Endodermal cell (in vitro differentiated cells): ENCODE results near the gene MAFG. TPM values are rescaled to one million over a fixed set of nuclear protein-coding genes. Genes with fewer than 3 reads are reported as not detected.

ENCODE experiments used
- DNase-seq: peaks from one replicate; pipeline ENCODE4 v3.0.0-alpha.2; 2017
- H3K27ac ChIP-seq: 2 replicates; pipeline ENCODE4 v1.5.1; 2013; ENCODE audit warnings: mild to moderate bottlenecking, low read depth, low read length, moderate library complexity
- H3K27me3 ChIP-seq: 2 replicates; pipeline ENCODE4 v1.6.1; 2013; ENCODE audit warnings: mild to moderate bottlenecking, low read length, moderate library complexity; ENCODE audit not compliant: insufficient read depth, control insufficient read depth, poor library complexity, severe bottlenecking
- H3K36me3 ChIP-seq: 2 replicates; pipeline ENCODE4 v1.7.0; 2013; ENCODE audit warnings: mild to moderate bottlenecking, low read length, moderate library complexity; ENCODE audit not compliant: control insufficient read depth, insufficient read depth
- H3K4me1 ChIP-seq: one replicate; pipeline ENCODE4 v1.7.0; 2013; ENCODE audit warnings: low read length; ENCODE audit not compliant: control insufficient read depth, insufficient read depth
- H3K4me3 ChIP-seq: 2 replicates; pipeline ENCODE4 v1.5.1; 2013; ENCODE audit warnings: mild to moderate bottlenecking, low read length, moderate library complexity
- H3K9ac ChIP-seq: 2 replicates; pipeline ENCODE4 v1.6.1; 2013; ENCODE audit warnings: mild to moderate bottlenecking, low read length, moderate library complexity; ENCODE audit not compliant: poor library complexity, severe bottlenecking; ENCODE audit errors: extremely low read depth
- H3K9me3 ChIP-seq: 2 replicates; pipeline ENCODE4 v1.6.1; 2013; ENCODE audit warnings: mild to moderate bottlenecking, low read length, moderate library complexity; ENCODE audit not compliant: control insufficient read depth
- H3K27ac Mint-ChIP-seq: 2 replicates; pipeline ENCODE4 v1.8.0; 2020; ENCODE audit warnings: mixed read lengths
- H3K27me3 Mint-ChIP-seq: 2 replicates; pipeline ENCODE4 v1.8.0; 2021; ENCODE audit warnings: mild to moderate bottlenecking, mixed read lengths; ENCODE audit not compliant: insufficient read depth
- H3K36me3 Mint-ChIP-seq: 2 replicates; pipeline ENCODE4 v1.8.0; 2020; ENCODE audit warnings: low read depth, mixed read lengths
- H3K4me1 Mint-ChIP-seq: 2 replicates; pipeline ENCODE4 v1.8.0; 2020; ENCODE audit warnings: mixed read lengths
- H3K4me3 Mint-ChIP-seq: 2 replicates; pipeline ENCODE4 v1.8.0; 2020; ENCODE audit warnings: mild to moderate bottlenecking, moderate library complexity, mixed read lengths
- H3K9me3 Mint-ChIP-seq: 2 replicates; pipeline ENCODE4 v1.8.0; 2020; ENCODE audit warnings: mild to moderate bottlenecking, mixed read lengths
- WGBS, 2 experiments: methylation state at CpG; one replicate each; pipeline versions ENCODE4 v1.1.5 to v1.1.7; 2013; ENCODE audit warnings: missing lambda C conversion rate in 2 of 2, mixed read lengths in 1 of 2; ENCODE audit not compliant: insufficient coverage in 1 of 2, insufficient read length in 1 of 2; 5-methylcytosine and 5-hydroxymethylcytosine counted together
- total RNA-seq, 2 donors: library from RNA; stranded (reverse); fragmentation: NEBNext Ultra II Directional in 1 of 2; extraction: Animal tissue kit (Norgen Biotek cat#: 25700) in 1 of 2; gene quantifications; 2 replicates in 1 of 2; 3 replicates in 1 of 2; pipeline ENCODE4 v1.2.1, GENCODE V29; 2021
- TF ChIP-seq, protein P1 (sequence below): fragments of 200-600 bp; sonication (generic); conservative IDR thresholded peaks from 2 replicates; pipeline ENCODE4 v1.5.0; 2021; ENCODE audit warnings: antibody characterized with exemption, mild to moderate bottlenecking

The MAFG gene
- total RNA-seq, 2 donors from 2014 or later = 39.9 to 54.1 TPM

DNA sequence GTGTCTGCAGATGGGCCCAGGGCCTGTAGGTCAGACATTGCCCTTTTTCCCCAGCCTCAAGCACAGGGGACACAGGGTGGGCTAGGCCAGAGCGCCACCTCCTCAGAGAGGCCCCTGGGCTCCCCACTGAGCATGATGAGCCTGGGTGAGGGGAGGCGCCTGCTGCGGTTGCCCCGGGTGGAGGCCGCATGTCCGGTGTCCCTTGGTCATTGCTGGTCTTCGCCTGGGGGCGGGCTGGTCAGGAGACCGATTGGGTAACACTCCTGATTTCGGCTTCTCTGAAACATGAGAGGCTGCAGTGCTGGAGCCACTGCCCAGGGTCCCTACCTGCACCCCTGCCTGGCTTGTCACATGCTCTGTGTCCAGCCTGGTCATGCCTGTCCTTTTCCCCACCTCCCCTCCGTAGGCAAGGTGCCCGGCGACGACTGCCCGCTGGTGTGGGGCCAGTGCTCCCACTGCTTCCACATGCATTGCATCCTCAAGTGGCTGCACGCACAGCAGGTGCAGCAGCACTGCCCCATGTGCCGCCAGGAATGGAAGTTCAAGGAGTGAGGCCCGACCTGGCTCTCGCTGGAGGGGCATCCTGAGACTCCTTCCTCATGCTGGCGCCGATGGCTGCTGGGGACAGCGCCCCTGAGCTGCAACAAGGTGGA is 27.9 kb downstream of the MAFG start:
- Mint-ChIP-seq H3K27ac (no peak overlapping the region), H3K4me3 (no peak overlapping the region), H3K9me3 (no peaks in the 10 kb centered on the region), H3K4me1 (no peaks in the 10 kb centered on the region), H3K36me3 (peaks cover 31% of the 10 kb centered on the region), H3K27me3 (peaks cover 11% of the 10 kb centered on the region)
- WGBS, 2 experiments = 95 to 97% methylated on average over 17 to 22 of the region's 22 CpGs
- TF ChIP-seq, protein P1, sequence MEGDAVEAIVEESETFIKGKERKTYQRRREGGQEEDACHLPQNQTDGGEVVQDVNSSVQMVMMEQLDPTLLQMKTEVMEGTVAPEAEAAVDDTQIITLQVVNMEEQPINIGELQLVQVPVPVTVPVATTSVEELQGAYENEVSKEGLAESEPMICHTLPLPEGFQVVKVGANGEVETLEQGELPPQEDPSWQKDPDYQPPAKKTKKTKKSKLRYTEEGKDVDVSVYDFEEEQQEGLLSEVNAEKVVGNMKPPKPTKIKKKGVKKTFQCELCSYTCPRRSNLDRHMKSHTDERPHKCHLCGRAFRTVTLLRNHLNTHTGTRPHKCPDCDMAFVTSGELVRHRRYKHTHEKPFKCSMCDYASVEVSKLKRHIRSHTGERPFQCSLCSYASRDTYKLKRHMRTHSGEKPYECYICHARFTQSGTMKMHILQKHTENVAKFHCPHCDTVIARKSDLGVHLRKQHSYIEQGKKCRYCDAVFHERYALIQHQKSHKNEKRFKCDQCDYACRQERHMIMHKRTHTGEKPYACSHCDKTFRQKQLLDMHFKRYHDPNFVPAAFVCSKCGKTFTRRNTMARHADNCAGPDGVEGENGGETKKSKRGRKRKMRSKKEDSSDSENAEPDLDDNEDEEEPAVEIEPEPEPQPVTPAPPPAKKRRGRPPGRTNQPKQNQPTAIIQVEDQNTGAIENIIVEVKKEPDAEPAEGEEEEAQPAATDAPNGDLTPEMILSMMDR = no peak
- Histone ChIP-seq H3K9me3 (no peaks in the 10 kb centered on the region), H3K27ac (no peak overlapping the region), H3K4me1 (no peaks in the 10 kb centered on the region), H3K36me3 (peaks cover 32% of the 10 kb centered on the region), H3K9ac (no peak overlapping the region), H3K4me3 (no peak overlapping the region), H3K27me3 (peaks cover 10% of the 10 kb centered on the region)
- no peak for DNase-seq

DNA sequence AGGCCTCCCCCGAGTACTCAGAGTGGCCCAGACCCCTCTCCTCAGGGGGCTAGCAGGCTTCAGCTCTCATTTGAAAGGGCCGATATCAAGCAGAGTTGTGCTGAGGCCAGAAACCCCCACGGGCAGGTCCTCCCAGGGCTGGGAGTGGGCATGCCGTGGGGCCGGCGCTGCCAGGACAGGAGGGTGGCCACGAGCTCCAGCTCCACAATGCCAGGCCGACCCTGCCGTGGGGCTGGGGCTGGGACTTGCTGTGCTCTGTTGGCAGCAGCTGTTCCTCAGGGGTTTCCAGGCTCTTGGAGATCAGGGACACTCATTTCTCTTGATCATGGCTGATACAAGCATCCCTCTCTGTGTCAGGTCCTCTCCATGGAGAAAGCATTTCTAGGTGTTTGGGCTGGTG is 28.6 kb downstream of the MAFG start:
- H3K9ac ChIP-seq = no peak overlapping the region

DNA sequence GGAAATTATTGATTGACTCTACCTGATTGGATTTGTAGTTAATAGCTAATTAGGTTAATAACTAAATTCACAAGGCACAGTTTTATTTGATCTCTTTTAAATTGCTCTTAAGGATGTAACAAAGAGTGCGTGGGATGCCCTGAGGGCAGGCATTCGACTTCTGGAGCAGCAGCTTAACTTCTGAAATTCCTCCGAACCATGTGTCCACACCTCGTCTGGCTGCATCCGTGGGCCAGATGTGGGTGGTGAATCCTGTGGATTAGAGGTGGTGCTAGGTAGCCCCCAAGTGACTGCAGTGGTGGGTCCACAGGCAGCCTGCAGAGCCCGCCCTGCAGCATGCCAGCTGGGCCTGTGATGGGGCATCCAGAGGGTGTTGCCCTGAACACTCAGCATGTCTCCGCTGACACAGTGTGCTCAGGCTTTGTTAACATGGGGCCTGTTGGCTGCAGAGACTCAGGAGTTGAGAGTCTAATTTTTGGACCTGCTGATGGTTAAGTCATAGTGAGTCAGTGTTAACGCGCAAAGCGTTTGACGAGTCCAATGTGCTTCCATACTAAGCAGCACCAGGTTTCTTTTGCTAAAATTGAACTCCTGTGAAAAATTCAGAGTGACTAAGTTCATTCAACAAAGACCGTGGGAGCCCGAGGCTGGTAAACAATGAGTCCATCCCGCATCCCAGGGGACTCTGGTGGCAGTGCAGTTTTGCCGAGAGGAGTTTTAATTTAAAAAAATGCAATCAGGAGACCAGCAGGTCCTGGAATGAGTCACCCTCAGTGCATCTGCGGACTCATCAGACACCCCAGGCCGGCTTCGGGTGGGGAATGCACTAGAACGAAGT is 29.3 kb downstream of the MAFG start:
- Histone ChIP-seq H3K4me3 (no peak overlapping the region), H3K36me3 (peaks cover 37% of the 10 kb centered on the region), H3K27ac (no peak overlapping the region), H3K9ac (no peak overlapping the region), H3K4me1 (no peaks in the 10 kb centered on the region), H3K9me3 (no peaks in the 10 kb centered on the region), H3K27me3 (peaks cover 10% of the 10 kb centered on the region)
- Mint-ChIP-seq H3K4me3 (no peak overlapping the region), H3K36me3 (peaks cover 35% of the 10 kb centered on the region), H3K4me1 (no peaks in the 10 kb centered on the region), H3K27me3 (peaks cover 11% of the 10 kb centered on the region), H3K27ac (no peak overlapping the region), H3K9me3 (no peaks in the 10 kb centered on the region)
- no peak for DNase-seq
- 92 to 94% methylated on average over 17 to 19 of the region's 19 CpGs for WGBS, 2 experiments
- TF ChIP-seq, protein P1 = no peak

More for the DNA sequence above, 28.6 kb downstream of the MAFG start:
- no peak overlapping the region for H3K27ac ChIP-seq
- H3K4me1 ChIP-seq = no peaks in the 10 kb centered on the region
- Mint-ChIP-seq H3K36me3 (peaks cover 34% of the 10 kb centered on the region), H3K4me3 (no peak overlapping the region), H3K4me1 (no peaks in the 10 kb centered on the region), H3K27ac (no peak overlapping the region), H3K9me3 (no peaks in the 10 kb centered on the region), H3K27me3 (peaks cover 11% of the 10 kb centered on the region)
- peaks cover 10% of the 10 kb centered on the region for H3K27me3 ChIP-seq
- peaks cover 33% of the 10 kb centered on the region for H3K36me3 ChIP-seq
- H3K4me3 ChIP-seq = no peak overlapping the region
- TF ChIP-seq, protein P1 = no peak
- no peak for DNase-seq
- WGBS, 2 experiments = 95 to 97% methylated on average over 9 of the region's 9 CpGs
- H3K9me3 ChIP-seq = no peaks in the 10 kb centered on the region
